HL-60 (cell line): ENCODE results near the gene ADAM33.

ENCODE experiments used
- GABPA ChIP-seq: IDR thresholded peaks from 2 replicates; pipeline ENCODE4 v1.6.1; 2012; ENCODE audit warnings: low read depth
- POLR2AphosphoS5 ChIP-seq: IDR thresholded peaks from 2 replicates; pipeline ENCODE4 v1.6.1; 2012; ENCODE audit warnings: low read depth
- REST ChIP-seq: IDR thresholded peaks from 2 replicates; pipeline ENCODE4 v1.6.1; 2012; ENCODE audit warnings: low read depth; ENCODE audit not compliant: insufficient replicate concordance
- SPI1 ChIP-seq: IDR thresholded peaks from 2 replicates; pipeline ENCODE4 v1.6.1; 2012; ENCODE audit warnings: low read depth, mild to moderate bottlenecking, borderline replicate concordance
- TF ChIP-seq, protein P1 (sequence below): IDR thresholded peaks from one replicate; pipeline ENCODE4 v1.5.1; 2011; ENCODE audit warnings: low read length, control low read depth, inconsistent platforms; ENCODE audit not compliant: insufficient read depth

DNA sequence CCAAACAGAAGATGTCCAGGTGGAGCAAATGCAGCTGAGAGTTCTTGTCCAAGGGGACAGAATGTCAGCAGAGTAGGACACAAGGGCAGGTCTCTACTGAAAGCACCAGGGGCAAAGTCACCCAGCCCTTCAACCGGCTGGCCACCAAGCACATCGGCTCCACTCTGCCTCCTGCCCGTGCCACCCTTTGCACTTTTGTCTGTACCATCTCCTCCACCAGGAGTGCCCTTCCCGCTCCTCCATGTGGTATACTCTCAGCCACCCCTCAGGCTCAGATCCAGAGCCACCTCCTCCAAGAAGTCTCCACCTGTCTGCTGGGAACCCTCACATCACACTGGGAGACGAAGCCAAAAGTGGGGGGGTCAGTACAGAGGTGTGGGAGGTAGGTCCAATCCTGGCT, 46.5 kb upstream of the ADAM33 start:
- TF ChIP-seq, protein P1, sequence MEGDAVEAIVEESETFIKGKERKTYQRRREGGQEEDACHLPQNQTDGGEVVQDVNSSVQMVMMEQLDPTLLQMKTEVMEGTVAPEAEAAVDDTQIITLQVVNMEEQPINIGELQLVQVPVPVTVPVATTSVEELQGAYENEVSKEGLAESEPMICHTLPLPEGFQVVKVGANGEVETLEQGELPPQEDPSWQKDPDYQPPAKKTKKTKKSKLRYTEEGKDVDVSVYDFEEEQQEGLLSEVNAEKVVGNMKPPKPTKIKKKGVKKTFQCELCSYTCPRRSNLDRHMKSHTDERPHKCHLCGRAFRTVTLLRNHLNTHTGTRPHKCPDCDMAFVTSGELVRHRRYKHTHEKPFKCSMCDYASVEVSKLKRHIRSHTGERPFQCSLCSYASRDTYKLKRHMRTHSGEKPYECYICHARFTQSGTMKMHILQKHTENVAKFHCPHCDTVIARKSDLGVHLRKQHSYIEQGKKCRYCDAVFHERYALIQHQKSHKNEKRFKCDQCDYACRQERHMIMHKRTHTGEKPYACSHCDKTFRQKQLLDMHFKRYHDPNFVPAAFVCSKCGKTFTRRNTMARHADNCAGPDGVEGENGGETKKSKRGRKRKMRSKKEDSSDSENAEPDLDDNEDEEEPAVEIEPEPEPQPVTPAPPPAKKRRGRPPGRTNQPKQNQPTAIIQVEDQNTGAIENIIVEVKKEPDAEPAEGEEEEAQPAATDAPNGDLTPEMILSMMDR, result no peak
- TF ChIP-seq POLR2AphosphoS5 (no peak), REST (no peak), GABPA (no peak), SPI1 (no peak)
